ELF-1 (cell line): Measurements from ENCODE around the gene B3GALT6.
"Not testable (repeated sequence)": the region's sequence is repeated elsewhere in the genome, so short reads cannot be mapped to it uniquely, and the experiment has no call there.

Experiments
- DNase-seq: peaks from one replicate; pipeline ENCODE4 v3.0.0-alpha.2; 2016; ENCODE audit warnings: low read depth, low spot score

B3GALT6 gene

DNA sequence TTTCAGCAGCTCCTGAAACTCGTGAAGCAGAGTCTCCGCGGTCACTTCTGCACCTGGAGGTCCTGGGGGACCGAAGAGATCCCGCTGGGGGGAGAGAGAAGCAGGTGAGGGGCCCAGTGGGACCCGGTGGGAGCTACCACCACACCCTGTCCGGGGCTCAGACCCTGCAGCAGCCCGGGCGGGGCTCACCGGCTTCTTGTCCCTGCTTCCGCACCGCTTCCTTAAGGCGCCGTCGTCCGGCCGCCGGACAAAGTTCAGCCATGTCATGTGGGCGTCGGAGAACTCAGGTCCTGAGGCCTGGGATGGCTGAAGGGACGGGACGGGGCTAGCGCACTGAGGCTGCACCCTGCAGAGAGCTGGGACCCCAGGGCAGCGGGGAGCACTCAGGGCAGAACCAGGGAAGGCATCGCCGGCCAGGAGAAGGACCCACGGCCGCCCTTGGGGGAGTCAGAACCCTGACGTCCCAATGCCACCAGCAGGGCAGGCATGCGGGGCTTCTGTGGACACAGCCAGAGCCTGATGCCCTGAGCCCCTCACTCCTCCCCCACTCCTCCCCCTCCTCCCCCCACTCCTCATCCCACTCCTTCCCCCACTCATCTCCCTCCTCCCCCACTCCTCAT is 12.3 kb downstream of the B3GALT6 start:
- no peak for DNase-seq

DNA sequence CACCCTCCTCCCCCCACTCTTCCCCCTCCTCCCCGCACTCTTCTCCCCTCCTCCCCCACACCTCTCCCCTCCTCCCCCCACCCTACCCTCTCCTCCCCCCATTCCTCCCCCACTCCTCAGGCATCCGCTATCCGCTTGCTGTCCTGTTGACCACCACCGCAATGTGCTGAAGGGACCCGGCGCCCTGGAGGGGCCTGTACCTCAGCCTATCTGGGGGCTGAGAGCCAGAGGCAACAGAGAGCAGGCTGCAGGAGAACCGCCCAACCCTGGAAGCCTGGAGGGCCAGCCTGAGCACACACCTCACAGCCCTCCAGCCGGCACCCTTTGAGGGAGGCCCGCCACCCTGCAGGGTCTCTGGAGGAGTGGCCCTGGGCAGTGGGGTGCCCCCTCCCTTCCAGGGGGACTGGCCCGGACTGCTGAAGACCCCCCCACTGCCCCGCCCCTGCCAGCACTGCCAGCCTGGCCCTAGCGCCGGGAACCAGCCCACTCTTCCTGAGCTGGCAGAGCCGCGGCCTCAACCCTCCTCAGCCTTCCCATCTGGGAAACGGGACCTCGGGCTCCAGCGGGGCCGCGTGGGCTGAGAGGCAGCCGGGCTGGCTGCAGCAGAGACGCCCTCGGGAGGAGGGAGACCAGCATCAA is 13.3 kb downstream of the B3GALT6 start:
- no peak for DNase-seq

DNA sequence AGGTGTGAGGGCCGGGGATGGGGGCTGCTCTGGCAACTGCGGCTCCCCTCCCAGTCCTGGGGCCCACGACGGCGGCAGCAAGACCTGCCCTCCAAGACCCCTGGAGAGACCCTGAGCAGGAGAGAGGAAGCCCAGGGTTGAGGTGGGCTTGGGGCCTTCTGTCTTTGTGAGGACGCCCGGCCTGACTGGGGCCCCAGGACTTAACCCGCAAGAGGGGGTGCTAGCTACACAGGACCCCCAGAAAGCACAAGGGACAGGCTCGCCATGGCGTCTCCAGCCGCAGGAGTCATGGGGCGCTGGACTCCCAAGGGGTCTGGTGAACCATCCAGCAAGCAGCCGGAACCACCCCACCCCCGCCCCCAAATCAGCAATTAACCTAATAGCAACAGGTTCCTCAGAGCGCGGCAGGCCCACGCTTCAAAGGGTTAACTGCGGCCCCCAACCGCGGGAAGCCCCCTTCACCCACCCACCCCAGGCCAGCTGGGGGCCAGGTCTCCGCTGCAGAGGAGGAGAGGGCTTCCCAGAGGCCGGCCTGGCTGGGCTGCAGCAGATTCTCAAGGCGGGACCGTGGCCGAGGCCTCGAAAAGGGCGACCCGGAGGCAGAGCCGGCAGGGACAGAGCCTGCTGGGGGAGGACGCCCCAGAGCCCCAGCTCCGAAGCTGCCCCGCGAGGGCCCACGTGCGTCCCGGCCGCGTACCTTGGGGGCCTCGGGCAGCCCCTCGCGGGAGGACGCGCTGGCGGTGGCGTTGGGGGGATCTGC is 14.0 kb downstream of the B3GALT6 start:
- DNase-seq: no peak

DNA sequence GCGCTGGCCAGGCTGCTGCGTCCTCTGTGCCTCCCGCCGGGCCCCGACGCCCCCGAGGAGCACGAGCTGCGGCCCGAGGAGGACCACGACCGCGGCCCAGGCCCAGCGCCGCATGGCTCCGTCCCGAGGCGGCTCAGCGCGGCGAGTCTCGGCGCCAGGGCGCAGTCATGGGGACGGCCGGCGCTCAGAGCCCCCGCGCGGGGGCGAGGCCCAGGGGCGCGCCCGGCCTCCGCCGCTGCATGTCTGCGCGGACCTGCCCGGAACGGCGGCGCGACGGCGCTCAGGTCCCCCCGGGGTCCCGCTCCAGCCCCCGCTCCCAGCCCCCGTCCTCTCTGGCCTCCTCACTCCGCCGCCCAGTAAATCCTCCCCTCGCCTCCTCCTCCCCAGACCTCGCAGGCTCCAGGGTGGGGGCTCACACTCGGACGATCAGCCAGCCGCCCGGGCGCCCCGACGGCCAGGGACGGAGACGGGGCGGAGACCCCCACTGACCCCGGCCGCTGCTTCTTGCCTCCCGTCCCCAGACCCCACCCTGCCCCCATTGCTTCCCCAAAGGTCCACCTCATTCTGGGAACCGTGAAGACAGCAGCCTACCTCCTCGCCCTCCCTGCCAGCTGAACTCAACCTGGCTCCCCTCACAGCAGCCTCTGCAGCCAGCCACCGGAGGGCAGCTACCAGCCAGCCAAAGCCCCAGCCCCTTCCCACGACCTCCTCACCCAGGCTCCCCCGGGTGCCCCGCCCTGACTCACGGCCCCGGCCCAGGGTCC is 14.7 kb downstream of the B3GALT6 start, which contains the start of gene C1QTNF12:
Gene C1QTNF12 (minus strand): TSS at position 146 of the 764 bp plus-strand sequence. CDS start 32 bp downstream, at position 114.
- DNase-seq: no peak

DNA sequence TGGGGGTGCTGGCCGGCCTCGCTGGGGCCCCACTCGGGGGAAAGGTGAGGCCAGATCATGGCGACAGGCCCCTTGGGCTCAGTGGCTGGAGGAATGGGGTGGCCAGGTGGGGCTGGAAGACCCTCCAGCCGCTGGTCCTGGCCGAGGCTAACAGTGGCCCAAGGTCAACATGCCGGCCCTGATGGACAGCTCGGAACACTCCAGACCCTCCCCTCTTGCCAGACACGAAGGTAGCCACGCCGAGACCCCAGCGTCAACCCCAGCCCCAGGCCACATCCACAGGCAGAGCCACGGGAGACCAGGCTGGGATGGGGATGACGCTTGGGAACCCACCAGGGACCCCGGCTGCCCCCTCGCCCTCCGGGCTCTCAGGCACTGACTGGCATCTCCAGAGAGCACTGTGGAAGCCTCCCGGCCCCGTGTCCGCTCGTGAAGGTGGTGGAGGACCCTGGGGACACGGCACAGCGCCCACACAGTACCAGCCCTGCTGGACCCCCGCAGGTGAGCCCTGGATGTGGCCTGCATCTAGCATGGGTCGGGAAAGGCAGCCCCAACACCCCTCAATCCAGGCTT is 15.4 kb downstream of the B3GALT6 start:
- DNase-seq: no peak

DNA sequence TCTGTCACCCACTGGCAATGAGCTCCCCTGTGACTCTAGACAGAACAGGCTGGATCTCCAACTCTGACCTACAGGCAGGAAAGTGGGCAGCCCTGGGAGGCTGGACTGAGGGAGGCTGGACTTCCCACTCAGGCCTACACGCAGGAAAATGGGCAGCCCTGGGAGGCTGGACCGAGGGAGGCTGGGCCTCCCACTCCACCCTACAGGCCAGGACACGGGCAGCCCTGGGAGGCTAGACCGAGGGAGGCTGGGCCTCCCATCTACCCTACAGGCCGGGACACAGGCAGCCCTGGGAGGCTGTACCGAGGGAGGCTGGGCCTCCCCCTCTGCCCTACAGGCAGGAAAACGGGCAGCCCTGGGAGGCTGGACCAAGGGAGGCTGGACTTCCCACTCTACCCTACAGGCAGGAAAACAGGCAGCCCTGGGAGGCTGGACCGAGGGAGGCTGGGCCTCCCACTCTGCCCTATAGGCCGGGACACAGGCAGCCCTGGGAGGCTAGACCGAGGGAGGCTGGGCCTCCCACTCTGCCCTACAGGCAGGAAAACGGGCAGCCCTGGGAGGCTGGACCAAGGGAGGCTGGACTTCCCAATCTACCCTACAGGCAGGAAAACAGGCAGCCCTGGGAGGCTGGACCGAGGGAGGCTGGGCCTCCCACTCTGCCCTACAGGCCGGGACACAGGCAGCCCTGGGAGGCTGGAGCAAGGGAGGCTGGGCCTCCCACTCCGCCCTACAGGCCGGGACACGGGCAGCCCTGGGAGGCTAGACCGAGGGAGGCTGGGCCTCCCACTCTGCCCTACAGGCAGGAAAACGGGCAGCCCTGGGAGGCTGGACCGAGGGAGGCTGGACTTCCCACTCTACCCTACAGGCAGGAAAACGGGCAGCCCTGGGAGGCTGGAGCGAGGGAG is 16.2 kb downstream of the B3GALT6 start:
- not testable (repeated sequence) for DNase-seq

DNA sequence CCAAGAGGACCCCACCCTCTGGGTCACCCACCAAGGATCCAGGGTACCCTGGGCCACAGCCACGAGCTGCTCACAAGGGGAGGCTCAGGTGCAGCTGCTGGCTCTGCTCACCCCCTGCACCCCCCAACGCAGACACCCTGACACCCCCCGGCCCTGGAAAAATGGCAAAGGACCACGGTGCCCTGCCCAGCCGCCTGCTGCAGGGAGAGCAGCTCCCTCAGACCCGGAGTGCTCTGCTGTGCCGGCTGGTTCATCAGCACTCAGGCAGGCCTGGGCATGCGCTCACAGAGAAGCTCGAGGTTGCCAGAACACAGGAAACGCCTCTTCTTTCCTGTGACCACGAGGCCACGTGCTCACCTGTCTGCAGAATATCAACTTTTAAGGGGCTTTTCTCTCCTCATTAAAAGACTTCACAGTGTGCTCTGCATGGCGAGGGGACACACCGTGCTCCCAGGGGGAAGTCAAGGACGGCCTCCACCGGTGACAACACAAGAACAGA is 18.8 kb downstream of the B3GALT6 start:
- DNase-seq: no peak

DNA sequence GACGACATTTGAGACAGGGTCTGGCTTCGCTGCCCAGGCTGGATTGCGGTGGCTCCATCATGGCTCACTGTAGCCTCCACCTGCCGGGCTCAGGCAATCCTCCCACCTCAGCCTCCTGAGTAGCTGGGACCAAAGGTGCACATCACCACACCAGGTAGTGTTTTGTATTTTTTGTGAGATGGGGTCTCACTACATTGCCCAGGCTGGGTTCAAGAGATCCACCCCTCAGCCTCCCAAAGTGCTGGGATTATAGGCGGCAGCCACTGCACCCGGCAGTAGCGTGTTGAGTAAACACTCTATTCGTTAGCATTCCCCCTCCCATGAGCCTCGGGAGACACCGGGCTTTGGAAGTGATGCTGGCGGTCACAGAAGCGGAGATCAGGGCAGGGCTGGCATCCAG is 21.3 kb downstream of the B3GALT6 start:
- DNase-seq: no peak

DNA sequence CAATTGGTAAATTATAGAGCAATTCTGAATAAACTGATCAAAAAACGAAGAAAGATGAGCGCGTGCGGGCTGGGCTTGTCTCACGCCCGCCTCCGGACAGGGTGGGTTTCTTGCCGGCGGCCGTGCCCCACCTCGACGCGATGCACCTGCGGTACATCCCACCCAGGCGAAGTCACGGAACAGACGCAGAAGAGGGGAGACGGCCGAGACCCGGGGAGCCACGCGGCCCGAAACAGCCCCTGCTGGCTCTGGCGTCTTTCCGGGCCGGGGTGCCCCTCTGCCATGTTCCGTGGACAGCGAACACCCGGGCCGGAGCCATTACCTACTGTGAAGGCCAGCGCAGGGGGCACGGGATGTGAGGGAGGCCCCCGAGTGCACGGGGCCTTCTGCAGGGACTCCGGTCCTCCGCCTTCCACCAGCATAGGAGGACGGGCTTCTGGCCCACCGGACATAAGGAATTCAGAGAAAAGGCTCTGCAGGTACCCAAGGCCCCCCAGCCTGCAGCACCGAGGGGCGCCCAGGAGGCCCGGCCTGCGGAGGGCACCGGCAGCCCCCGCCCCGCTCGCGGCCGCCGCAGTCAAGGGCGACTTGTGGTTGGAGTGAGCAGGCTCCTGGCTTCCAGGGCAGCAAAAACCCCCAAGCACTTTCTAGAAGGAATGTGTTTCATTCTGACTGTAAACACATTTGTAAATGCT is 22.1 kb downstream of the B3GALT6 start:
- DNase-seq: no peak

DNA sequence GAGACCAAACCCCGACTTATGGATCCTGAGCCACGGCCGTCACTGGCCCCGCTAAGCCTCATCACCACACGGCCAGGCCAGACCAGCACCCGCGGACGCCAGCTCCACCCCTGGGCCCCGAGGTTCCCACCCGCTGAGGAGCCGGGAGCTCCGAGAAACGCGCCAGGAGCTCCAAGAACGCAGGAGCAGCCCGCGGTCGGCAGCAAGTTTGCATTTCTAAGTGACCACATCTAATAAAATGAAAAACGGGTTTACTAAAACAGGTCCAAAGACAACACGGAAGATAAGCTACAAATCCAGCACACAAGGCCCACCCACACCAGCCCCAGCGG is 22.6 kb downstream of the B3GALT6 start:
- DNase-seq: no peak

DNA sequence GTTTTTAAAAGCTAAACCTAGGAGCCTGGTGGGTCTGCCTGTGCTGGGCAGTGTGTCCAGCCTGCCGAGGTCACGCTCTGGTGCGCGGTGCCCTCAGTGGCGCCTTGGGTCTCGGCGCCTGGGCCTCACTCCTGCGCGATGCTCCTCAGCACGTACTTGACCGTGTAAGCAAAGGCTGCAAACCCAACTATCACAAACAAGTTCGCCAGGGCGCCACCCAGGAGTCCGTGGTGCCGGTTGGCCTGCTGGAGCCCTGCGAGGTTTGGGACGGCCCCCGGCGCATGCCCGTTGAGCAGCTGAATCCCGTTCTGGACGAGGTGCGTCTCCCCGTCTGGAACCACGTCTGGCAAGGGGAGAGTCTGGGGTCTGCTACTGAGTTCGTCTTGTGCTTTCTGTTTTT is 23.0 kb downstream of the B3GALT6 start:
- no peak for DNase-seq

DNA sequence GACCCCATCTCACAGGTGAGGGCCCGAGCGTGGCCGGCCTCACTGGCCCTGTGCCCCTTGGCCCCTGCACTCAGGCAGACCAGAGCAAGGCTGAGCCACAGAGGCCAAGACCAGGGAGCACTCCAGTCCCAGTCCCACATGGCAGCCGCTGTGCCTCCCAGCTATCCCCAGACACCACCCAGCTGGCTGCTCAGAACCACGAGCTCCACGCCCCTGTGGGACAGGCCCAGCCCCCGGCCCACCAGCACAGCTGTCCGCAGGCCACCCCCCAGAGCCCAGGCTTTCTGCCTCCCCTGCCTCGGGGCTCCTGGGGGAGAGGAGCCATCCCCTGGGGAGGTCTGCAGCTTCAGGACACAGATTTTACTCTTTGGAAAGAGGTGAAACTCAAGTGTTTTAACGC is 23.6 kb downstream of the B3GALT6 start:
- DNase-seq: no peak

DNA sequence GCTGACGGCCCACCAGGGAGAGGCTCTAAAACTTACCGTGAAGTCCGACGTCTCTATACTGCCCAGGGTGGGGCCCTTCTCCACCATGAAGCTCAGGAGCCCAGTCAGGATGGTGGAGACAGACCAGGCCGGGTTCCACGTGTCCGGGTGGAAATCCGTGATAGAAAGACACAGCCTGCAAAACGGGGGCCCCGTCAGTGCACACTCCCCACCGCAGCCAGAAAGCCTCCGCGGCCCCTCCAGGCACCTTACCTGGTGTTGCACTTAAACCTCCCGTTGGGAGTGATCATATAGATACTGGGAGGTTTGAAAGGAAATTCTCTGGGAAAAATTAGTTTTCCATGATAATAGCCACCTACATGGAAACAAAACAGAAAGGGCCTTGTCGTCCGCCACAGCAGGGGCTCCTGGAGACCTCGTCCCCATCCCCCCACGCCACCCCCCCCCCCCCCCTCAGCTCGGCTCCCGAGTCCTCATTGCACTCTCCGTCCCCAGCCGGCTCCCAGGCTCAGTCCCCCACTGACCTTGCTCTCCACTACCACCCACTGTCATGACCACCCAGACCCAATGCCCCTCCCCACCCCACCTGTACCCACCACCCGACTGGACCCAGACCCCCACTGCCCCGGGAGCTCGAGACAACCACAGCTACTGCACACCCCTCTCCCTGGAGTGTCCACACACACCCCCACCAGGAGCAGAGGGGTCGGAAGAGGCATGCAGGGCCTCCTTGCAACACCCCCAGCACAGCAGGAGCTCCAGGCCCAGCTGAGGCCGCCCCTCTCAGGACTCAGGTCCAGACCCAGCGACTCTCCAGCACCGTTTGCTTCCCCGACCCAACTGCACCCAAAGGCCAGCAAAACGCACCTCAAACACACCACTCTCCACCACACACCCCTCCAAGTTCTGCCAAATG is 25.2 kb downstream of the B3GALT6 start:
- DNase-seq: no peak

DNA sequence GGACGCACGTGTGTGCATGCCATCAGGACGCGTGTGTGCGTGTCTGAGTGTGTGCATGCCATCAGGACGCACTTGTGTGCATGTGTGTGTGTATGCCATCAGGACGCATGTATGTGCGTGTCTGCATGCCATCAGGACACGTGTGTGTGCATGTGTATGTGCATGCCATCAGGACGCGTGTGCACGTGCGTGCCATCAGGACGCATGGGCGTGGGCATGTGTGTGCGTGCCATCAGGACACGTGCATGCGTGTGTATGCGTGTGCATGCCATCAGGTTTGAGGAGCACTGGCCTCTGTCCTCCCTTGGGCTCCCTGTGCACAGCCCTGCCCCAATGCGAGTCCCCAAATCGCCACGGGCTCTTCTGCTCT is 27.1 kb downstream of the B3GALT6 start:
- DNase-seq: no peak

DNA sequence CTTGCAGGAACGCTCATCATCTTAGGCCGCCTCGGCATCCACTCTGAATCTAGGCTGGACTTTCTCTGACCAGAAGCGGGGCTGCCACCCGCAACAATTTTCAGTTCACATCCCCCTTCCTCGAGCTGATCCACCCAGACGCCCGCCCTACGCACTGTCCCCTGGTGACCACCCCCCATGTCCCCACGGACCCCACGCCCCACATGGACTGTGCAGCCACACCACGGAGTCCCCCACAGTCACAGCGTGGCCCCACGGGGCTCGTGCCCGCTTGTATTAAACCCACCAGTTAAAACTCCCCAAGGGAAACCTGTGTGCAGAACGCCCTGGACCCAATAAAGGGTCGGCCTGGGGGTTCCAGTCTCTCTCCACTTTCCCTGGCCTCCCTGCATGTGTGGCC is 27.5 kb downstream of the B3GALT6 start:
- DNase-seq: no peak

DNA sequence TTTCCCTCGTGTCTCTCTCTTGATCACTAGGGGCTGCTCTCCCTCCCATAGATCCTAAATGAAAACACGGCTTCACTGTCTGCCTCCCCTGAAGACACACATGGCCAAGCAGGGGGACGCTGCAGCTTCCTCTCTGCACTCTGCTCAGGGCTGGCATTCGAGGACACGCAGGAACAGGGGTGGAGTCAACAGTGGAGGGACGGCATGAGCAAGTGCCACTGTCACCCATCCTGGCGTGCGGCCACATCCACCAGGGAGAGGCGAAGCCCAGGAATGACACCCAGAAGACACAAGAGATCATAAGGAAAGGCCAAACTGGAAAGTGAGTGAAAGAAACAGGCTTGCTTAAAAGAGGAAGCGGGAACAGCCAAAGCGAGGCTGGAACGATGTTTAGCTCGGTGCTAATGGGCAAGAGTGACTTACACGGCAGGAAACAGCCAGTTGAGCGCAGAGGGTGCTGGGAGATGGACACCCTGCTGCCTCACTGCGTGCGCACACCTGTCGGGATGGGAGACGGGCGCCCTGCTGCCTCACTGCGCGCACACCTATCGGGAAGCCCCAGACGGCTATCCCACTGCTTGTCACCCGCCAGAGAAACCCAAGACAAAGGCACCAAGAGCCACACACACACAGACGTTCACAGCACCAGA is 28.0 kb downstream of the B3GALT6 start:
- DNase-seq: no peak

DNA sequence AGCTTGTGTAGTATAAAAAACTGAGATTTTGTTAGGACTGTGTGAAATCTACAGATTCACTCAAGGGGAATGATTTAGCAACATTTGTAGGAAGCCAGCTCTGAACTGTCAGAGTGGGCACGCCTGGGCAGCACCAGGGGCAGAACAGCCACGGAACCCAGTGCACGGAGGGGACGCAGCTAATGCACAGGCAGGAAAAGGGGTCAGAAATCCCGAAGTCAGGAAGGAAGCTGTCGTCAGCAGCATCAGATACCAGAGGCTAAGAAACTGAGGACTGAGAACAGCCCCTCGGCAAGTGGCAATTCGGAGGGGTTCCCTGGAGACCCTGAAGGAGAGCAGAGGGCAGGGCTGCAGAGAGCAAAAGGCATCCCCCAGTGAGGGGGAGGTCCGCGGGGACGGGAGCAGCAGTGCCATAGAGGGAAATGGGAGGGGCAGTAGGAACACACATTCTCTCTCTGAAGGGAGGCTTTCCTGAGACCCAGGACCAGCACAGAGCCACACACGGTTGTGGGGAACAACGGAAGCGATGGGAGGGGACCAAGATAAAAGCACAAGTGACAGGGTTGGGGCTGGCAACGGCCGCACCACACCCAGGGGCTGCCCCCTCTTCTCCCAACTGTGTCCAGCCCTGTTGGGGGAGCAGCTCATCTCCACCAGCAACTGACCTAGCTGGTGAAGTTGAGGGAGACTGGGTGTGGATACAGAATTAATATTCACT is 29.0 kb downstream of the B3GALT6 start:
- no peak for DNase-seq

DNA sequence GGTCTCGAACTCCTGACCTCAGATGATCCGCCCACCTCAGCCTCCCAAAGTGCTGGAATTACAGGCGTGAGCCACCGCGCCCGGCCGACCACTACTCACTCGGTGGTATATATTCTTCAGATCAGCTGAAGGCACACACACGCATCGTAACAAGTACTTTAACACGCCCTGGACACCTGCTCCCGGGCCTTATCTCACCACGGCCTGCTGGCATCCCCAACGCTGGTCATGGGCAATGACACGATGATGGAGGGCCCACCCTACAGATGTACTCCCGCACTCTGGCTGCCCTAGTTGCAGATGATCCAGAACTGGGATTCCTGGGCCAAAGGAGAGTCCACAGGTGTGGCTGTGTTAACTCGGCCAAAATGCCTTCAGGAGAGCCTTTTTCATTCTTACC is 30.0 kb downstream of the B3GALT6 start:
- DNase-seq: no peak
